ENCODE measurements around the gene CDH23.

The CDH23 gene

GRCh38 chr10:71463111-71463510 lies 66.4 kb downstream of the CDH23 start:
- Histone ChIP-seq H3K4me1 (peaks cover 4% of the 10 kb centered on the region), H3K27ac (no peak overlapping the region), H3K9ac (no peak overlapping the region), H2AFZ (no peak overlapping the region), H3K79me2 (no peaks in the 10 kb centered on the region), H3K27me3 (ENCODE audit: control insufficient read depth, insufficient read depth, low read length) (no peaks in the 10 kb centered on the region), H3K9me3 (ENCODE audit: control insufficient read depth, low read length) (no peaks in the 10 kb centered on the region), H3K4me3 (ENCODE audit: low read depth, low read length) (no peak overlapping the region), H3K36me3 (ENCODE audit: control insufficient read depth, insufficient read depth, low read length) (no peaks in the 10 kb centered on the region), H3K4me2 (ENCODE audit: low read length) (no peak overlapping the region)
- TF ChIP-seq, protein P1, sequence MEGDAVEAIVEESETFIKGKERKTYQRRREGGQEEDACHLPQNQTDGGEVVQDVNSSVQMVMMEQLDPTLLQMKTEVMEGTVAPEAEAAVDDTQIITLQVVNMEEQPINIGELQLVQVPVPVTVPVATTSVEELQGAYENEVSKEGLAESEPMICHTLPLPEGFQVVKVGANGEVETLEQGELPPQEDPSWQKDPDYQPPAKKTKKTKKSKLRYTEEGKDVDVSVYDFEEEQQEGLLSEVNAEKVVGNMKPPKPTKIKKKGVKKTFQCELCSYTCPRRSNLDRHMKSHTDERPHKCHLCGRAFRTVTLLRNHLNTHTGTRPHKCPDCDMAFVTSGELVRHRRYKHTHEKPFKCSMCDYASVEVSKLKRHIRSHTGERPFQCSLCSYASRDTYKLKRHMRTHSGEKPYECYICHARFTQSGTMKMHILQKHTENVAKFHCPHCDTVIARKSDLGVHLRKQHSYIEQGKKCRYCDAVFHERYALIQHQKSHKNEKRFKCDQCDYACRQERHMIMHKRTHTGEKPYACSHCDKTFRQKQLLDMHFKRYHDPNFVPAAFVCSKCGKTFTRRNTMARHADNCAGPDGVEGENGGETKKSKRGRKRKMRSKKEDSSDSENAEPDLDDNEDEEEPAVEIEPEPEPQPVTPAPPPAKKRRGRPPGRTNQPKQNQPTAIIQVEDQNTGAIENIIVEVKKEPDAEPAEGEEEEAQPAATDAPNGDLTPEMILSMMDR (IDR thresholded peaks at IDR 0.05) = no peak

DNA sequence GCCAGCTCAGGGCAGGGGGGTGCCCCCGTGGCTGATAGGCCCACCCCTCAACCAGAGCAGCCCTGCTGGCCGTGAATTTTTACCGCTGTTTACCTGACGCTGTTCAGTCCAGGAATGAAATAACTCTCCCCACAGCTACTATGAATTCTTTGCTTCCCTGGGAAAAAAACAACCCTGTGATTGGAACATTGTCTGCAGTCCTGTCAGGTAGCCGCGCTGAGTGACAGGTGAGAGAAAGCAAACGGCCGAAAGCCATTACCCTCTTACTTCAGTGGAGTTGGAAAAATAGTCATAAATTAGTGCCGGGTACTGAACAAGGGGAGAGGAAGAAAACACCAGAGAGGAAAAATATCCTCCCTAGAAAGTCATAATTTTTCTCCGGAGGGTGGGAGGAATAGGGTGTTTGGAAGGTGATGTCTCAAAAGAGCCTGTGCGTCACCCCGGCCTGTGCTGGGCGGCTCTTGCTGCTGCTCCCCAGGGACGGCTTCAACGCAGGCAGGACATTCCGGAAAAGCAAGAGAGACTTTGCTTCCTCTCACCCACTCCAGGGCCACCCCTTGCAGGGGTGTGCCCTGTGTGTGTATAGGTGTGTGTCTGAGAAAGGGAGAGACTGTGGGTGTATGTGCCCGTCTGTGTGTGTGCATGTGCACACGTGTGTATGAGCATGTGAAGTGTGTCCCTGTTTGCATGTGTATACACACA lies 69.0 kb downstream of the CDH23 start:
- H3K9me3 ChIP-seq (ENCODE audit: control insufficient read depth, low read length) = no peaks in the 10 kb centered on the region
- no peak overlapping the region for H3K4me2 ChIP-seq (ENCODE audit: low read length)
- no peak overlapping the region for H3K27ac ChIP-seq
- H2AFZ ChIP-seq = no peak overlapping the region
- H3K27me3 ChIP-seq (ENCODE audit: control insufficient read depth, insufficient read depth, low read length) = no peaks in the 10 kb centered on the region
- no peak overlapping the region for H3K9ac ChIP-seq
- no peak overlapping the region for H3K4me3 ChIP-seq (ENCODE audit: low read depth, low read length)
- no peaks in the 10 kb centered on the region for H3K79me2 ChIP-seq
- no peaks in the 10 kb centered on the region for H3K4me1 ChIP-seq
- no peaks in the 10 kb centered on the region for H3K36me3 ChIP-seq (ENCODE audit: control insufficient read depth, insufficient read depth, low read length)
- TF ChIP-seq, protein P1 (IDR thresholded peaks at IDR 0.05) = no peak

DNA sequence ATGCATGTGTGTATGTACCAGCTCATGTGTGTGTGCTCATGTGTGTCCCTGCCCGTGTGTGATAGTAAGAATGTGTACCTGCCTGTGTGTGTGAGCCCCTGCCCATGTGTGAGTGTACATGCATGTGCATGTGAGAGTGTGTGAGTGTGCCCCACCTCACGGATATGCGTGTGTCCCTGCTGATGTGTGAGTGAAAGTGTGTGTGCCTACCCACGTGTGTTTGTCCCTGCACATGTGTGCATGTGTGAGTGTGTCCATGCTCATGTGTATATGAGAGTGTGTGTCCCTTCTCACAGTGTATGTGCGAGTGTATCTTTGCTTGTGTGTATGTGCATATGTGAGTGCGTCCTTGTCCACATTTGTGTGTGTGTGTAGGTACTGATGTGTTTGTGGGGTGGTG lies 69.6 kb downstream of the CDH23 start:
- H3K4me3 ChIP-seq (ENCODE audit: low read depth, low read length) = no peak overlapping the region
- no peak overlapping the region for H3K27ac ChIP-seq
- TF ChIP-seq, protein P1 (IDR thresholded peaks at IDR 0.05) = no peak
- no peak overlapping the region for H2AFZ ChIP-seq
- H3K4me1 ChIP-seq = no peaks in the 10 kb centered on the region
- H3K79me2 ChIP-seq = no peaks in the 10 kb centered on the region
- no peak overlapping the region for H3K9ac ChIP-seq
- no peaks in the 10 kb centered on the region for H3K27me3 ChIP-seq (ENCODE audit: control insufficient read depth, insufficient read depth, low read length)
- no peaks in the 10 kb centered on the region for H3K9me3 ChIP-seq (ENCODE audit: control insufficient read depth, low read length)
- no peaks in the 10 kb centered on the region for H3K36me3 ChIP-seq (ENCODE audit: control insufficient read depth, insufficient read depth, low read length)
- H3K4me2 ChIP-seq (ENCODE audit: low read length) = no peak overlapping the region

- H3K4me2 ChIP-seq (ENCODE audit: low read length) = no peak overlapping the region
- H2AFZ ChIP-seq = no peak overlapping the region
- H3K9me3 ChIP-seq (ENCODE audit: control insufficient read depth, low read length) = no peaks in the 10 kb centered on the region
- H3K4me3 ChIP-seq (ENCODE audit: low read depth, low read length) = no peak overlapping the region
- H3K79me2 ChIP-seq = no peaks in the 10 kb centered on the region
- H3K4me1 ChIP-seq = no peaks in the 10 kb centered on the region
- H3K36me3 ChIP-seq (ENCODE audit: control insufficient read depth, insufficient read depth, low read length) = no peaks in the 10 kb centered on the region
- no peak overlapping the region for H3K9ac ChIP-seq
- no peaks in the 10 kb centered on the region for H3K27me3 ChIP-seq (ENCODE audit: control insufficient read depth, insufficient read depth, low read length)
- TF ChIP-seq, protein P1 (IDR thresholded peaks at IDR 0.05) = no peak
- no peak overlapping the region for H3K27ac ChIP-seq
These were observed 70.4 kb downstream of the CDH23 start for GRCh38 chr10:71467161-71467560.
